NCI-H187 (cell line): Measurements from ENCODE around the gene ZKSCAN2.

ENCODE experiments used
- DNase-seq, 2 experiments: peaks; one replicate each; lab custom pipeline; 2025; lab: John Stamatoyannopoulos, UW

ZKSCAN2 gene

GRCh38 chr16:25257470-25257955 is at the start of gene ZKSCAN2:
ZKSCAN2 (minus strand) TSS chr16:25257845; CDS start chr16:25257127, 718 bp downstream.
- peak in 1 of 2 experiments; percentile 61 for DNase-seq

- no peak for DNase-seq
Observed at GRCh38 chr16:25299792-25300590, 42.3 kb upstream of the ZKSCAN2 start.

DNA sequence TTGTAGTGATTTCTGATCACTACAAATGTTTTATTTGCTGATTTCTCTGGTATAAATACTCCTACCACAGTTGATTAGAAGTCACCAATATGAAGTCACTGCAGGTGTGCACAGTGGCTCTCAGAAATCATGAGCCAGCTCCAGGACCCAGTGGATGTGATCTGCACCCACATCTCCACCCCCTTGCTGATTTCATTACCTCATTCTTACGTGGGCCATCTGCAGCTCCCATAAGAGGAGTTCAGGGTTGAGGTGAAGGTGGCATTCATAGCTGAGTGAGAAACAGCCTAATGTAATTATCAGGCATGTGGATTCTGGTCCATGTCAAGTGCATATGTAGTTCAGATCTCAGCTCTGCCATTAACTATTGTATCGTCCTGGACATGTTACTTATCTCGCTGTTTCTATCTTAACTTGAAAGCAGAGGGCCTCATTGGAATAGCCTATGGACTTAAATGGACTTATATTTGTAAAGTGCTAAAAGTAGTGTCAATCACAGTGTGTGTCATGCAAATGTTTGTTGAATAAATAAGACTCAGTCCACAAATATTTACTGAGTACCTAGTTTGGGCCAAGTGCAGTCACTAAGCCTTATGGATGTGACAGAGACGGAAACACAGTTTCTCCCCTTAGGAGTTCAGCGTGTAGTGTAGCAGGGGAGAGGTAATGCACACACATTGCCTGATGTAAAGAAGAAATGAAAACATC is 40.7 kb upstream of the ZKSCAN2 start:
- DNase-seq: no peak

DNA sequence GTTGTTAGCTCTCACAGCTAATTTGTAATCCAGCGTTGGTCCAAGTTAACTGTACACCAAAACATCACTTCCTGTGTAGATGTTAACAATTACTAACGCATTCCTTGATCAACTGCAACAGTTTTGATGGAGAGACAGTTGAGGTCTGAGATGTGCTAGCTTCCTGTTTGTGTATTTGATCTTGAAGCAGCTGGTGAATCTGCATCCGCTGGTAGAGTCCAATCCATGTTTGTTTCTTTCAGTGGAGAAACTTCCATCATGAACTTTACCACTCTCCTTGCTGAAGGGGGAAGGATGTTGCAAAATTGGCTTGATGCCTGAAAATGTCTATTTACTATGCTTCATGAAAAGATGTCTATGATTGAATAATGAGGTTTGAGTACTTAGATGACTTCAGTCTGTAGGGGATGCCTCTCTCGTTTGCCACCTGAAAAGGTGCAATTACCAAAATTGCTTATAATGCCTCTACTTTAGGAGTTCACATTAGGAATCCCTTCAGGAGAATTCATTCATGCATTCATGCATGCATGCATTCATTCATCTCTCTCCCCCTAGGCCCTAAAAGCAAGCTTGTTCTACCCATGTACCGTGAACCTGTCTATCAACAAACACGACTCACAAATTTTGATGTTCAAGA is 39.6 kb upstream of the ZKSCAN2 start:
- no peak for DNase-seq

- DNase-seq: no peak
Observed at GRCh38 chr16:25291580-25291979, 33.9 kb upstream of the ZKSCAN2 start.

- no peak for DNase-seq
Observed at GRCh38 chr16:25289466-25289865, 31.8 kb upstream of the ZKSCAN2 start.

DNA sequence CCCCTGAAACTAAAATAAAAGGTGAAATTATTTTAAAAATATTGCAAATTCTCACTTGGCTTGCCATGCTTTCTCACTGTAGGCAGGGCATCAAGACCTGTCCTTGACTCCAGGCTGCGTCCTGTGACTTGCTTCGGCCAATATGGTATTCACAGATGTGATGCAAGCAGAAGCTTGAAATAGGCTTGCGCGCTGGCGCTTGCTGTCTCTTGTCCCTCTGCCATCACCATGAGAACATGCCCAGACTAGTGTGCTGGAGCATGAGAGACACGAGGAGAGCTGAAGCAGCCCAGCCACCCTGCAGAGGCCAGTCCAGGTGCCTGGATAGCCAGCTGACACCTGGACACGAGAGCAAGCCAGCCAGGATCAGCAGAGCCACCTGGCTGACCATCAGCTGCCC is 21.8 kb upstream of the ZKSCAN2 start:
- no peak for DNase-seq

GRCh38 chr16:25271421-25271820 is 13.8 kb upstream of the ZKSCAN2 start:
- DNase-seq: no peak

DNA sequence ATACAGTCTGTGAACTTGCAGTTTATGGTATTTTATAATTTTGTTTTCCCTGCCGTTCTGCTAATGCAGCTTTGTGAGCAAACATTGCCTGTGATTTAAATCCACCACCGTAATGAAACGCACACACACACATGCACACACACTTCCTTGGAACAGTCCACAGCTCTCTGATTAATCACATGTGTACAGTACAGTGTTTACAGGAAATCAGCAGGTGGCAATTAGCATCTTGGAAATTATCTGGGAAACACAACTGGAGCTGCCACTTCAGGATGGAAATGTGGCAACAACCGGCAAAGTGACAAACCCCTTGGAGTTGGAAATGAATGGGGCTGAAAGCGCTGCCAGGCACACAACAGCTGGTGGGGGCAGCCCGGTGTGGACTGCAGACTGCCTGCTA is 12.9 kb upstream of the ZKSCAN2 start:
- no peak for DNase-seq

- no peak for DNase-seq
Observed at GRCh38 chr16:25269879-25270278, 12.2 kb upstream of the ZKSCAN2 start.

GRCh38 chr16:25265968-25266367 is 8.3 kb upstream of the ZKSCAN2 start:
- no peak for DNase-seq

DNA sequence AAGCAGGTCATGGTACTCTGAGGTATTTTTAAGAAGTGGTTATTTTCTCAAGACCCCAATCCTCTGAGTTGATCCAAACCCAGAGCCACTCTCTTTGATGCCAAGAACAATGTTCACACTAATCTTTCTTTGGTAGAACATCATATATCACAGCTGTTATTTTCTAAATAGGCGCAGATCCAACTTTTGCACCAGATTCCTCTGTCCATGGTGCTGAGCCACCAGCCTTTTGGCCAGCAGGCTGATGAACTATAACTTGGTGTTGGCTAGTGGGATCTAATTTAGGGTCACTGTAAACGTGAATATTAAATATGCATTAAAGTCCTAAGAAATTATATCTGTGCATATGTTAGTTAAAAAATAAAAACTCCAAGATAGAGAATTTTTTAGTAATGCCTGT is 7.0 kb upstream of the ZKSCAN2 start:
- no peak for DNase-seq

DNA sequence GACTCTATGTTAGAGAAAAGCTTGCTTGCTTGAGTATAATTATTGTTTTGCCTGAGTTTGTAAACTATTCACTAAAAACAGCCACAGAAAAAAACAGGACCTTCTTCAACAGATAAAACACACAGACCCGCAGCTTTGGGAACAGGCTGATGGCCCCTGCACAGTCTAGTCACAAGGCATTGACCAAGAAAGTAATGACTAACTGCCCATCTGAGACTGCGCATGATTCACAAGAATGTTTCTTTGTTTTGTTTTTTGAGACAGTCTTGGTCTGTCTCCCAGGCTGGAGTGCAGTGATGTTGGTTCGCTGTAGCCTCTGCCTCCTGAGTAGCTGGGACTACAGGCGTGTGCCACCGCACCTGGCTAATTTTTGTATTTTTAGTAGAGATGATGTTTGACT is 2.8 kb upstream of the ZKSCAN2 start:
- DNase-seq: no peak

- no peak for DNase-seq
Observed at GRCh38 chr16:25258861-25259179, 1.2 kb upstream of the ZKSCAN2 start.

DNA sequence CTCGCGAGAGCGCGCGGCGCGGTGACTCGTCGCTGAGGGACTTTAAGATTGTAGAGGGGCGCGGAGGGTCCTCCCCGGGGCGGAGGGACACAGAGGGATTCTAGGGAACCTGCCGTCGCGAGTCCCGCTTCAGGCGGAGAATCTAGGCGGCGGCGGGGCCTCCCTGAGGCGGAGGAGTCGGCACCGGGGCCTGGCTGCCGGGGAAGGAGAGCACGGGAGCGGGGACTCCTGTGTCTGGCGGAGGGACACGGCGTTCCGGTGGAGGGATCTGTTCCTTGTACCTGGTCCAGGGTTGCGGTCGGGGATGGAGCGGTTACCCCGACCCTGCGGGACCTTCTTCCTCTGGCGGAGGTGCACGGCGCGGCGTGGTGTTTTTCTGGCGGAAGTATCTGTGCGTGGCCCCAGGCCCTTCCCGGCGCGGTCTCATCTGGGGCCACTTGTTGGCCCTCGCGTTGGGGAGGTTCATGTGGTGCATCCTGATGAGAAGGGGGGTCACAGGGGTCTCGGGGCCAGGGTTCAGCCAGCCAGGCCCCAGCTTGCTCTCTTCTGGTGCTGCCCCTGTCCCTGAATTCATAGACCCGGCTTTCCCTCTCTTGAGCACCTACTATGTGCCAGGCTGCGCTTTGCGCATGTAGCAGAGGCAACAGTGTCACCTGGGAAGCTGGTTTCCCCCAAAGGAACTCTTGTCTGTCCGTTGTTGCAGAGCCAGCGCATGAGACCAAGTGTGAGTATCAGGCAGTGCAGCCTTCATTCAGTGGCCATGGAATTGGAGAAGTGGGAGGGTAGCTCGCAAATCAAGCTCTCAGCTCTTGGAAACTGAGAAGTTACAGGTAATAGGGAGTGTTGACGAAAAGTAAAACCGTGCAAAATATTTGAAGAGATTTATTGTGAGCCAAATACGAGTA is 563 bp upstream of the ZKSCAN2 start:
- peak in 1 of 2 experiments; percentile 56 for DNase-seq

DNA sequence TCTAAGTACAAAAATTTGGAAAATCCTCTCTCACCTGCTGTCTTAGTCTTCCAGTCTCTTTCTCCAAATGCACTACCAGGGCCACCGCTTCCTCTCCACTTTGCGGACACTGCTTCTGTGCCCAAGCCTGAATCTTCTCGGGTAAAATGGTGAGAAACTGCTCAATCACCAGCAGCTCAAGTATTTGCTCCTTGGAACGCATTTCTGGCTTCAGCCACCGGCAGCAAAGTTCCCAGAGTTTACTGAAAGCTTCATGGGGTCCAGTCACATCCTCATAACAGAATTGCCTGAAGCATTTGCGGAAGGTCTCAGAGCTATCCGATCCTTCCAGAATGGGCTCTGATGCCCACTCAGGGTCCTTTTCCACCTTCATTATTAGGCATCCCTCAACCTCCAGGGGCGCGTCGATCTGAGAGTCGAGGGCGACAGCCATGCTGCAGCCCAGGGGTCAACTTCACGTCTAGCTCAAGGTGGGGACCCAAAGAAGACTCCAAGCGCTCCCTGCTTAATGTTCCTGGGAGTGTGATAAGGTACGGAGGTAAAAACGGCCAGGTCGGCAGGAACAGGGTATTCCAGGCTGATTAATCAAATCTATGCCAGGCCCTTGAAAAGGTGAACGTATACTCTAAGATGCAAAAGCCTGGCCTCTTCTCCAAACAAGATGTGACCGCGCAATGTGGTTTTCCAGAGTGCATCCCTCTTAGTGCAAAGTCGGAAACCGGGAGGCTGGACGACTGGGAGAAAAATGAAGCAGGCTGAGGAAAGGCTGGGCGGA is 763 bp downstream of the ZKSCAN2 start:
- peak in 1 of 2 experiments; percentile 24 for DNase-seq

DNA sequence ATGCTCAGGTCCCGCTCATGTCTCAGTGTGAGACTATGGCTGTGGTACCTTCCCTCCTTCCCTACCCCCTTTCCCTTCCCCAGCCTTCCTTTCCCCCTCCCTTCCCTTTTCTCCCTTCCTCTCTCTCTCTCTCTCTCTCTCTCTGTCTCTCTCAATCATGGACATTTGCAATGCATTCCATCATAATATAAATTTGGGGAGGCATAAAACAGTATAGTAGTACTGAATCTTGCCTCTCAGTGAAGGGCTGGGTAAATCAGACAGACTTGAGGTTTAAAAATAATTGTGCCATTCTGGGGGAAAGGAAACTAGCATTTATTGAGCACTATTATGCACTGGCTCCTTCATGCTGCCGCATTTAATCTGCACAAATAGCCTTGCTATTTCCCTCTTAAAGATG is 4.3 kb downstream of the ZKSCAN2 start:
- no peak for DNase-seq

DNA sequence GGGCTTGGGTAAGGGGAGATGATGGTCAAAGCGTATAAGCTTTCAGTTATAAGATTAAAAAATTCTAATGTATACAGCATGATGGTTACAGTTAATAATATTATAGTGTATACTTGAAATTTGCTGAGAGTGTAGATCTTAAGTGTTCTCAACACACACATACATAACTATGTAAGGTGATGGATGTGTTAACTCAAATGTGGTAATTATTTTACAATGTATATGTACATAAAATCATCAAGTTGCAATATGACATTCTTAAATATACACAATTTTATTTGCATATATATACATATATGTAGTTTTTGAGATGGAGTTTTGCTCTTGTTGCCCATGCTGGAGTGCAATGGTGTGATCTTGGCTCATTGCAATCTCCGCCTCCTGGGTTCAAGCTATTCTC is 7.2 kb downstream of the ZKSCAN2 start:
- no peak for DNase-seq

- no peak for DNase-seq
Observed at GRCh38 chr16:25235991-25236390, 21.7 kb downstream of the ZKSCAN2 start.

GRCh38 chr16:25228372-25228771 is 29.3 kb downstream of the ZKSCAN2 start:
- DNase-seq: no peak

DNA sequence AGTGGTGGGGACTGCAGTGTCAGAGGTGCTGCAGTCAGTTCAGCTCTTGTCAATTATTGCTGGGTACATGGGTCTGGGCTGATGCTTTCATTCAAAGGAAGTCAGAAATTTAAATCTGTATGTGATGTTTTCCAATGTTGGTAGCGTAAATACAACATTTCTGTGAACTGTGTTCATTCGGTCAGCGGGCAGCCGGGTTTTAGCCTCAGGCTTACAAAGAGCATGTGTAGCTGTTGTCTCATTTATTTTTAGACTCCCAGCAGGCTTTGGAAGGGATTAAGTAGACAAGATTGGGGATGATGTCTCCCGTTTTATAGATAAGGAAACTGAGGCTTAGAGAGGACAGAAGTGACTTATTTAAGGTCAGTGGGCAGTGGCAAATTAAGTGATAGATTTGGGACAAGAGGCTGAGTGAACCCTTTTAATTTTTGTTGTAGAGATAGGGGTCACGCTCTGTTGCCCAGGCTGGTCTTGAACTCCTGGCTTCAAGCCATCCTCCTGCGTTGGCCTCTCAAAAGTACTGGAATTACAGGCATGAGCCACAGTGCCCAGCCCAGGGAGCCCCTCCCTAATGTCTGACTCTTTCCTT is 32.8 kb downstream of the ZKSCAN2 start:
- DNase-seq: no peak
